Measurements from ENCODE around the gene GPBP1L1.

GRCh38 chr1:45584351-45585109 is 101.8 kb downstream of the GPBP1L1 start:
- TF ChIP-seq EP300 (IDR thresholded peaks at IDR 0.05) (no peak), CTCF (IDR thresholded peaks at IDR 0.05) (no peak)
